ENCODE measurements around the gene TRAPPC11. TPM values are rescaled to one million over a fixed set of nuclear protein-coding genes. Genes with fewer than 3 reads are reported as not detected.

Gene TRAPPC11
- total RNA-seq, 1 donor from 2014 or later: 38.1 TPM

GRCh38 chr4:183727482-183727881 lies 68.4 kb downstream of the TRAPPC11 start:
- no peak for TF ChIP-seq CTCF (conservative IDR thresholded peaks at IDR 0.05; ENCODE audit: low read depth, low read length)
- DNase-seq (ENCODE audit: low read depth): no peak

GRCh38 chr4:183728223-183729068 lies 69.4 kb downstream of the TRAPPC11 start:
- no peak for TF ChIP-seq CTCF (conservative IDR thresholded peaks at IDR 0.05; ENCODE audit: low read depth, low read length)
- DNase-seq (ENCODE audit: low read depth): no peak
- H3K4me3 ChIP-seq (ENCODE audit: low read depth, low read length): no peak overlapping the region

More at GRCh38 chr4:183727482-183727881, 68.4 kb downstream of the TRAPPC11 start:
- H3K4me3 ChIP-seq (ENCODE audit: low read depth, low read length): no peak overlapping the region

GRCh38 chr4:183729069-183729406 lies 69.9 kb downstream of the TRAPPC11 start:
- no peak for TF ChIP-seq CTCF (conservative IDR thresholded peaks at IDR 0.05; ENCODE audit: low read depth, low read length)
- H3K4me3 ChIP-seq (ENCODE audit: low read depth, low read length): no peak overlapping the region
- no peak for DNase-seq (ENCODE audit: low read depth)

- peak; percentile 79 for DNase-seq (ENCODE audit: low read depth)
- no peak for TF ChIP-seq CTCF (conservative IDR thresholded peaks at IDR 0.05; ENCODE audit: low read depth, low read length)
- no peak overlapping the region for H3K4me3 ChIP-seq (ENCODE audit: low read depth, low read length)
Observed at GRCh38 chr4:183729430-183730328, 70.6 kb downstream of the TRAPPC11 start.

GRCh38 chr4:183732296-183732695 lies 73.2 kb downstream of the TRAPPC11 start:
- DNase-seq (ENCODE audit: low read depth): no peak
- H3K4me3 ChIP-seq (ENCODE audit: low read depth, low read length): no peak overlapping the region
- TF ChIP-seq CTCF (conservative IDR thresholded peaks at IDR 0.05; ENCODE audit: low read depth, low read length): no peak

- TF ChIP-seq CTCF (conservative IDR thresholded peaks at IDR 0.05; ENCODE audit: low read depth, low read length): no peak
- no peak for DNase-seq (ENCODE audit: low read depth)
- no peak overlapping the region for H3K4me3 ChIP-seq (ENCODE audit: low read depth, low read length)
Observed at GRCh38 chr4:183733181-183733580, 74.1 kb downstream of the TRAPPC11 start.

Data from epithelial cell of proximal tubule (primary cell).